DND-41 (cell line): ENCODE measurements around the gene TTC39B.

Experiments used
- EZH2 ChIP-seq: IDR thresholded peaks from 3 replicates; pipeline ENCODE4 v1.6.1; 2012; ENCODE audit warnings: borderline replicate concordance, low read depth, mild to moderate bottlenecking, moderate library complexity, low read length, inconsistent platforms; ENCODE audit not compliant: severe bottlenecking
- TF ChIP-seq, protein P1 (sequence below): IDR thresholded peaks from 2 replicates; pipeline ENCODE4 v1.5.1; 2012; ENCODE audit warnings: borderline replicate concordance, low read length, moderate library complexity, mild to moderate bottlenecking; ENCODE audit not compliant: poor library complexity, severe bottlenecking; ENCODE audit errors: extremely low read depth

DNA sequence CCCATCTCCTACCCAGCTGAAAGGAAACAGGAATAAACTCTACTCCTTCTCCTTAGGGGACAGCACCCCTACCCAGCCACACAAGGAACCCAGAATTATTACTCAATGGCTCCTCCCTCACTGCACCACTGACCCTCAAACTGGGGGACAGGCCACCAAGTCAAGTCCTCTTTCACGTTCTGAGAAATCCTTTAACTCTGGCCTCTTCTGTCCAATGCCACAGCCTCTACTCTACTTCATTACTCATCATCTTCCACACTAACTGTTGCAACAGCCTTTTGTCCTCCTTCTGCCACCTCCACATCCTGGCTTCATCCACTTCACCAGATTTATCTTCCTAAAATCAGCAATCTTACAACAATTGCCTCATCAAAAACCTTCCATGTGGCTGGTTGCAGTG lies 6.8 kb downstream of the TTC39B start:
- TF ChIP-seq EZH2 = no peak
- TF ChIP-seq, protein P1, sequence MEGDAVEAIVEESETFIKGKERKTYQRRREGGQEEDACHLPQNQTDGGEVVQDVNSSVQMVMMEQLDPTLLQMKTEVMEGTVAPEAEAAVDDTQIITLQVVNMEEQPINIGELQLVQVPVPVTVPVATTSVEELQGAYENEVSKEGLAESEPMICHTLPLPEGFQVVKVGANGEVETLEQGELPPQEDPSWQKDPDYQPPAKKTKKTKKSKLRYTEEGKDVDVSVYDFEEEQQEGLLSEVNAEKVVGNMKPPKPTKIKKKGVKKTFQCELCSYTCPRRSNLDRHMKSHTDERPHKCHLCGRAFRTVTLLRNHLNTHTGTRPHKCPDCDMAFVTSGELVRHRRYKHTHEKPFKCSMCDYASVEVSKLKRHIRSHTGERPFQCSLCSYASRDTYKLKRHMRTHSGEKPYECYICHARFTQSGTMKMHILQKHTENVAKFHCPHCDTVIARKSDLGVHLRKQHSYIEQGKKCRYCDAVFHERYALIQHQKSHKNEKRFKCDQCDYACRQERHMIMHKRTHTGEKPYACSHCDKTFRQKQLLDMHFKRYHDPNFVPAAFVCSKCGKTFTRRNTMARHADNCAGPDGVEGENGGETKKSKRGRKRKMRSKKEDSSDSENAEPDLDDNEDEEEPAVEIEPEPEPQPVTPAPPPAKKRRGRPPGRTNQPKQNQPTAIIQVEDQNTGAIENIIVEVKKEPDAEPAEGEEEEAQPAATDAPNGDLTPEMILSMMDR = no peak
